ENCODE results near the gene NDUFS8.
"Not testable (repeated sequence)": the region's sequence is repeated elsewhere in the genome, so short reads cannot be mapped to it uniquely, and the experiment has no call there.

The NDUFS8 gene

DNA sequence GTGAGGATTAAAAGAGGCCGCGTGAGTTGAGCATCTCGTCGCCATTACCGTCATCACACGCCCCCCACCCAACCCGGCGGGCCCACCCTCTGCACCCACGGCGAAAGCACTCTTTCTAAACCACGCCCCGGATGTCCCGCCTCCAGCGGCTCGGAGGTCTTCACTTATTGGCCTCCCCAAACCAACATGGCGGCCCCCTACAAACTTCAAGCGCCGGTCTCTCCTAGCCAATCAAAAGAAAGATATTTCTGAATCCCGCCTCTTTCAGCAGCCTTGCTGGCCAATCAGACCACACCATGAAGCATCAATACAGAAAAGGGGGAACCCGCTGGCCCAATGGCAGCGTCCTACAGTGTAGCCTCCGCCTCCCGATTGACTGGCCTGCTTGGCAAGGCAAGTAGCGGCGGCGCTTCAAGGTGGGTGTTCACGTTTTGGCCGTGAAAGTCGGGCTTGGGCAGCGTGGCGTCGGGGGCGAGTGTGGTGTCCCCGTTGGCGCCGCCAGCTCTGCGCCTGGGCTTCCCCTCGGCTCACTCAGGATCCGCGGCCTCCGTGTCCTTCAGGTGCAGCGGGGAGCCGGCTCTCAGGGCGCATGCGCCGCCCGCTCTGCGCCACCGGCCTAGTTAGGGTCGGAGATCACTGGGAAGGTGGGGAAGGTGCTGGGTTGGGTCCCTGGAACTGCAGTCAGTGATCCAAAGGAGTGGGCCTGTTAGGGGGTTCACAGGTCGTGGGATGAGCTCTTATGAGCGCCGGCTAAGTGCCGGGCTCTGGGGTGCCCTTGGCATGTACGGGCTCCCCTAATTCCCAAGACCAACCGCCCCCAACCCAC is at the start of gene NDUFS8:
Gene NDUFS8 (plus strand): TSS at position 364 of the 826 bp plus-strand sequence. CDS start 1,471 bp downstream, outside the sequence.
- peak; percentile 97 for DNase-seq

DNA sequence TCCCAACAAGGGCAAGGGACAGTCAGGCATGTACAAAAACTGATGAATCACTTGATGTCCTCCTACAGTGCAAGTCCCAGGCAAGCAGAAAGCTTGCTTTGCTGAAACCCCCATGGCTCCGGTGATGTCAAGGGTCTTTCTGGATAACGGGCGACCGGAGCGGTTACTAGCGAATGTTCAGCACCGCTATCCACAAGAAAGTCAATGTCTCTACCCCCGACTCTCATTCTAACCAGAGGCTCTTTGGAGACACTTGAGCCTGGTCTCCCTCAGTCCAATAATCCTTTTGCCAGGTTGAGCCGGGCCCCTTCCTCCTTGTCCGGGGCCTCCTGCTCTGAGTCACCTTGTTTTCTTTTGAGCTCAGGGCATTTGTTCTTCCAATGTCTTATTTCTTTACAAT is 49.3 kb upstream of the NDUFS8 start:
- not testable (repeated sequence) for DNase-seq

DNA sequence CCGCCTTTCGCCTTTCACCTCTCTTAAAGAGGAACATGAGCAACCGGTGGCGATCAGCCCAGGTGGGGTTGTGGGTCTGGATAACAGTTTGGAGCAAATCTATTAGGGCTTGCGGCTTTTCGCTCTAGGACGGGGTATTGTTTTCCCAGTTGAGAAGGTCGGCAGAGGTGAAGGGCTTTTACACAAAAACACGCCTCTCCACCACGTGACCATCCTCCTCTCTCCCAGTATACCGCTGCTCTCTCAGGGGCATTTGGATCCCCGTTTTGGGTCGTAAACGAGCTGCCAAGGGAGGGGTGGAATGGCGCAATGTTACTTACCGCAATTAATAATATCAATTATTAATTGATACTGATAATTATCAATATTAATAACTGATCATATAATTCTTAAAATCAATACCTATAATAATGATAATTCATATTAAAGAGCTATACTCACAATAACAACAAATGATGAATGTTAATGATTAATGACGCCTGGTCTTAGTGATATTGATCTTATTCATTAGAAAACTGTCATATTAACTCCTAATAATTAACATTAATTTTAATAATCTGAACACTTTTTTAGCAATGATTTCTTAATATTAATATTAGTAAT is 48.1 kb upstream of the NDUFS8 start:
- not testable (repeated sequence) for DNase-seq

DNA sequence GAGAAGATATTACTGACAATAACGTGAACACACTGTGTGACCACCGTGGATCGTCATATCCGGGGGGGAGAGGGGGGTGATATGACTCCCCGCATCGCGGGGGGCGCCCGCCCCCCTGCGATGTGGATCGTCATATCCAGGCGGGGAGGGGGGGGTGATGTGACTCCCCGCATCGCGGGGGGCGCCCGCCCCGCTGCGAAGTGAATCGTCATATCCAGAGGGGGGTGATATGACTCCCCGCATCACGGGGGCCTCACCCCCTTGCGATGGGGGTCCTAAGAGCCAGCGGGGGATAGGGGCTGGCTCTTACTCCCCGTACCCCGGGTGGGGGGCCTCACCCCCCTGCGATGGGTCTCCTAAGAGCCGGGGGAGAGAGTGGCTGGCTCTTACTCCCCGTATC is 46.5 kb upstream of the NDUFS8 start:
- DNase-seq, result no peak

DNA sequence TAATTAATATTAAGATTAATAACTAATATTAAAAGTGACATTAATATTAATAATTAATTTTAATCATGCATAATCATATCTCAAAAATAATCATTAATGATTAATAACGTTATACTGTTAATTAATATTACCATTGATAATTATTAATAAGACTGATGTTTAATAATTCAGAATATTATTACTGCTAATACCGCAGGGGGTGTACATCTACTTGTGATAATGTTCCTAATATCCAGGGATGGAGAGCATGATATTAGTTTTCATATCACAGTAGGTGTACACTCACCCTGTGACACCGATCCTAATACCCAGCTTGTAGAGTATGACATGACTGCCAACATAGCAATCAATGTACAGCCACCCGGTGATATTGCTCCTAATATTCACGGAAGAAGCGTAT is 45.2 kb upstream of the NDUFS8 start:
- DNase-seq, result not testable (repeated sequence)

DNA sequence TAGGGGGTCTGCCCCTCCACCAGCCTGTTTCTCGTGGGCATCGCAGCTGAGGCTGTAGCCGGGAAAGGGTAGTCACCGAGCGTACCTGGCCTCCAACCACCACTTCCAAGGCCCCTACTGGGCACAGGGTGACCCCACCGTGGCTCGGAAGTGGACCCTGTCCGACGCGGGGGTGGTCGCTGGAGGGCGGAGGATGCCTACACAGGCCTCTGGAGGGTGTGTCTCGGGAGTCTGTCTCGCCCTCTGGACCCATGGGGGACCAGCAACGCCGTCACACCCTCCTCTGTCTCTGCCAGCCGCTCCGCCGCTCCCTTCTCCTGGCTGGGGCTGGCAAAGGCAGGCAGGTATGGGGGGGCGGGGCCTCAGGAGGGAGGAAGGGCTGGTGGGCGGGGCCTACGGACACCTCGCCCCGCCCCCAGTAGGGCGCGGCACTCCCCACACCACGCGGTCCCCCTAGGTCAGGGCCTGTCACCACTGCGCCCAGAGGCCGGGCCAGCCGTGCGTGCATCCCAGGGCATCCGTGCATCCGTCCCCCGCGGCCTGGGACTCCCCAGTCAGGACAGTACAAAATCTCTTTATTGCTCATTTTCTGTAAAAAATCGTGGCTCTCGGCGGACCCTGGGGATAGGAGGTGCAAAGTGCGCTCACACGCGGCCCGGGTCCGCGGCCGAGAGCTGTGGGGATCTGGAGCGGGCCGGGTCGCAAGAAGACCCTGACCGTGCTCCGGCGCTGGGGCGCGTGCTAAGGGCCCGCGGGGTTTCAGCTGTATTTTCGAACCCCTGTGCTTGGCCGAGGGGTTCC is 39.7 kb upstream of the NDUFS8 start:
- DNase-seq, result not testable (repeated sequence)

DNA sequence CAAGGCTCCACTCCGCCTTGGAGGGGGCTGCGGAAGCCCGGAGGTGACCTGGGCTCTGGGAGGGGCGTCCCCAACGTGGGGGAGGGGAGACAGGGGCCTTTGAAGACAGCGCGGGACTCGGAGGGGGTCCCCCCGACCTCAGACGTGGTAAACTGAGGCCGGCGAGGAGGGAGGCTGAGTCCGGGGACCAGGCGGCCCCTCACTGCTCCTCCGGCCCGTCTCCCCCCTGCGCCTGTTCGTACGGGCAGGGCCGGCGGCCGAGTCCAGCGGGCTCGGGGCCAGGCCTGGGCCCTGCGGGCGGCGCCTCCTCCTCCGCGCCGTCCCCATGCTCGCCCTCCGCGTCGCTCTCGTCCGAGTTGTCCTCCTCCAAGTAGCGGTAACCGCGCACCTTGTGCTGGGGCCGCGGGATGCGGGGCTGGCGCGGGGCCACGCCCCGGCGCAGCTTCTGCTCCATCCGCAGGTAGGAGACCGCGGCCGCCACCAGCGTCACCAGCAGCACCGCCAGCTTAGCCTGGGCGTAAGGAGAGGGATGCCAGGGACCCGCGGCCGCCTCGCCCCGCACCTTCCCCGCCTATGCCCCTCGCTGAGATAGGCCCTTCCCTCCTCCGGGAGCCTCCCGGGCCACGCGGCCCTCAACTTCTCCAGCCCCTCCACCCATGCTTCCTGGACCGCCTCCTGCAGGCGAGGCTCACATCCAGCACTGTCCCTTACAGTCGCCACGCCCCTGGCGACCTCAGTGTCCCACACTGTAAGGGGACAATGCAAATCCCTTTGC is 38.9 kb upstream of the NDUFS8 start:
- DNase-seq, result not testable (repeated sequence)

DNA sequence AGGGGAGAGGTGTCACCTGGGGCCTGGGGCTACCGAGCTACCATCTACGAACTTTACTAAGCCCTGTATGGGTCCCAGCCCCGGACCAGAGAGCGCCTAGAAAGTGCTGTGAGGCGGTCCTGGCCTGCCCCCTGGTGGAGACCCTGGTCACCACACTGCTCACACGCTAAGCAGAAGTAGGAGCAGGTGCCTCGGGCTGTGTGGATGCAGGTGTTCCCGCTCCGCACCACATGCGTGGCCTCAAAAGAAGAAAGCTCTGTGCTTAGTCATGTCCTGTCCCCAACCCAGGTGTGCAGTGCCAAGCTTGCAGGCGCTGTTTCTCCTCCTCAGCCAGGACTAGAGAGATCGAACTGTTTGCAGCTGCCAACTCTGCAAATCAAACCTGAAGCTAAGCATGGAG is 36.7 kb upstream of the NDUFS8 start:
- peak; percentile 33 for DNase-seq

DNA sequence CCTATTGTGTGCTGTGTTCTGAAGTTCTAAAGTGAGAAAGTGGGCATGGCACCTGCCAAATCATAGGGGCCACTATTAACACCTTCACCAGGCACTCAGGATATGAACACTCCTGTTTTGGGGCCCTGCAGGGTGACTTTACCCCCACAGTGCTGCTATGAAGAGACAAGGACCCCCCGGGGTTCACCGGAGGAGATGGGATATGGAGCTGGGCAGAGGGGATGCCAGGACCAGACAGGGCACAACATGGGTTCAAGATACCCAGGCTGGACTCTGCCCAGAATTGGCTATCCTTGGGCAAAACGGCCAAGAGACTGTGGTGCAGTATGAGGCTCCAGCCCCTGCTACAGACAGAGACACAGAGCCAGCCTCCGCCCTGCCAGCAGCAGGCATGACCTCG is 36.1 kb upstream of the NDUFS8 start:
- DNase-seq, result not testable (repeated sequence)

DNA sequence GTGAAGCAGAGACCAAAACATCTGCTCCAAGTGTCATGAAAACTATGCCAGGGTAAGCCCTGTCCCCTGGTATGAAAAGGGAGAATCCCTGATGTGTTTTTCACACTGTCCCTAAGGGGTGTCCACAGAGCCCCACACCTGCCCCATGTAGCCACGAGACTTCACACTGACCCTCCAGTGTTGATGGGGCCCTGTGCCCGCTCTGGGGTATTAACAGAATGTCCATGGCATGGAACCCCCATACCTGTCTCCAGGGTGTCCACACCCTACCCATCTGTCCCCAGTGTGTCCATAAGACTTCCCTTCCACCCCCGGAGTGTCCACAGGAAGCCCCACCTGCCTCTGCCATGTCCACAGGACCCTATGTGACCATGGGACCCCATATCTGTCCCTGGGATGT is 35.4 kb upstream of the NDUFS8 start:
- not testable (repeated sequence) for DNase-seq

DNA sequence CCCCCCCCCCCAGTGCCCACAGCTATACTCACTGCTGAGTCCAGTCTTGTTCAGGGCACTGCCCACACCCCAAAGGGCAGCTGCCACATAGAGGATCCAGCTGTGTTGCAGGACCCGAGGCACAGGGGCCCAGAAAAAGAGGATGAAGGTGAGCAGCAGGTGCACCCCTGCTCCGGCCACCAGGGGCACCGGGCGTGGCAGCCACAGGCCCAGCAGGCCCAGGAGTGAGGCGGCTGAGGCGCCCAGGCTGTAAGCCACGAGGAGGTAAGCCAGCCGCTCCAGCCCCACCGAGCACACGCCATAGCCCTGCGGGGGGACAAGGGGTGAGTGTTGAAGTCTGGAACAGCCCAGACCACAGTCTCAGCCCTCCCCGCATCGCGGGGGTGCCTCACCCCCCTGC is 34.9 kb upstream of the NDUFS8 start:
- DNase-seq, result not testable (repeated sequence)

DNA sequence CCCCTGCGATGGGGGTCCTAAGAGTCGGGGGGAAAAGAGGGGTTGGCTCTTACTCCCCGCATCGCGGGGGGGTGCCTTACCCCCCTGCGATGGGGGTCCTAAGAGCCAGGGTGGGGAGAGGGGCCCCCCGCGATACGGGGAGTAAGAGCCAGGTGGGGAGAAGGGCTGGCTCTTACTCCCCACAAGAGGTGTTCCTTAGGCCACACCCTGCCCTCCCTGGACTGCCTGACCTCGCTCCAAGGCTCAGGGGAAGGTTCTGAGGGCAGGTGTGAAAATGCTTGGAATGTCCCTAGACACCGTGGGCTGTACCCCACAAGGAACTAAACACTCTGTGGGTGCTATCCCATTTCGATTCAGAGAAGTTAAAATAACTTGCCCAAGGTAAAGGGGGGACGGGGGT is 34.4 kb upstream of the NDUFS8 start:
- DNase-seq, result no peak

DNA sequence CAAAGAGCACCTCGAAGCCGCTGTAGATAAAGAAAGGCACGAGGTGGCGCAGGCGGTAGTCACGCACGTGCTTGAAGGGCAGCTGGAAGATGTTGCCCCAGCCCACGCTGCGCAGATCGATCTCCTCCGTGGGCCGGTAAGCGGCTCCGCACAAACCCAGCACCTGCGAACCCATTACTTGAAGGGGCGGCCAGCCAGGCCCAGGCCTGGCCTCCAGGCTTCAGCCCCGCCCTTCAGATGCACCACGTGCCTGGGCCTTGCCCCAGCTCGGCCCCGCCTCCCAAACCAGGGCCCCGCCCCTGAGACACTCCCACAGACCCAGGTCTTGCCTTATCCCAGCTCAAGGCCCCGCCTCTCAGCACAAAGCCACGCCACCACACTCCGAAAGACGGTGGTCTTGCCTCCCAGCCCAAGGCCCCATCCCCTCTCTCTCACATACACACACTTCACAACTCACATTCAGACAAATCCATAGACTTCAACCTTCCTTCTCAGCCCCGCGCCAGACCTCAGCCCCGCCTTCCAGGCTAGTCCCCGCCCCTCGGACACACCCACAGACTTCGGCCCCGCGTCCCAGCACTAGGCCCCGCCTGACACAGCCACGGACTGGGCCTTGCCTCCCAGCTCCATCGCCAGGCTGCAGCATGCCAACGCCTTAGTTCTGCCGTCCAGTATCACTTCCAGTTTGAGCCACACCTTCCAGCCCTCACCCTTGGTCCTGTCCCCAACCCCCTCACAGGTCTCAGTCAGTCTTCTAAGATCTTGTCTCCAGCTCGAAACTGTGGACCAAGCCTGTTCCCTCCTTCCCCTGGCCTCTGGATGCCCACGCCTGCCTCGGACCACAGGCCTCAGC is 33.6 kb upstream of the NDUFS8 start:
- no peak for DNase-seq

DNA sequence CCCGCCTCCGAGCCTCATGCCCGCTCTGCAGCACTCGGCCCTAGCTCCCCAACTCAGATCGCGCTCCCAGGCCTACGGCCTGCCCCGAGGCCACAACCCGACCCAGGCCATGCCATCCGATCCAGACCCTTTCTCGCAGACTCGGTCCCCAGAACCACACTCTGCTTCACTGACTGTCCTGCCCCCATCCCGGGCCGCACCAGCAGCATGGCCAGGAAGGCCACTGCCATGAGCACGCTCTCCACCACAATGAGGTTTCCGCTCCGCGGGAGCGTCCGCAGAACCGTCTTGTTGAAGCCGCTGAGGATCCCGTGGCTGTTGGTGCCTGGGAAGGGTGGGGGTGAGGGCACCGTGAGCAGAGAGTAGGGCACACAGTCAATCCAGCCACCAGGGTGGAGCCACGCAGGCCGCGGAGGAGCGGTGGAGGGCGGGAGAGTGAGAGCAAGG is 33.0 kb upstream of the NDUFS8 start:
- no peak for DNase-seq

DNA sequence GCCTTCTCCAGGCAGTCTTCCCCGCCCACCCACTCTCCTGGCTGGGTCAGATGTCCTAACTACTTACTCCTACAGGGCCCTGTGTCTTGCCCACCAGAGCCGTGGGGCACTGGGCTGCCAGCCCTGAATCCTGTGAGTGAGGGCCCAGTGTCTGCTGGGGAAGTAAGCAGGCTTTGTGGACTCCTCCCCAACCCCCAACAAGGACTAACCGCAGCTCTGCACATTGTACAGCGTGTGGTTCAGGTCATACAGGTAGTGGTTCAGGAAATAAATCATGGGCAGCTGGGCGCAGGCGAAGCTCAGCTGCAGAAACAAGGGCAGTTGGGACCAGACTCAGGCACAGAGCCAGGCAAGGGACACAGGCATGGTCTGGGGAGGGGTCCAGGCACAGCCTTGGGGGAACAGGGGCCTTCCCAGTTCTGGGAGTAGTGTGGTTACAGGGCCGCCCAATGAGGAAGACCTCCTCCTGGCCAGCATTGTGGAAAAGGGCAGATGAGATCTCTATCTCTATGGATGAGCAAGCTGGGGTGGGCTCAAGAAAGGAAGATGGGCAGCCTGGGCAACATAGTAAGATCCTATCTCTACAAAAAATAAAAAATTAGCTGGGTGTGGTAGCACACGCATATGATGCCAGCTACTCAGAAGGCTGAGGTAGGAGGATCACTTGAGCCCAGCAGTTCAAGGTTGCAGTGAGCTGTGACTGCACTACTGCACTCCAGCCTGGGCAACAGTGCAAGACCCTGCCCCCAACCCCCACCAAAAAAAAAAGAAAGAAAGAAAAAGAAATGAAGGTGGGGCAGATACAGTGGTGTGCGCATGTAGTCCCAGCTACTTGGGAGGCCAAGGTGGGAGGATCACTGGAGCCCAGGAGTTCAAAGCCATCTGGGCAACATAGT is 32.1 kb upstream of the NDUFS8 start:
- no peak for DNase-seq

DNA sequence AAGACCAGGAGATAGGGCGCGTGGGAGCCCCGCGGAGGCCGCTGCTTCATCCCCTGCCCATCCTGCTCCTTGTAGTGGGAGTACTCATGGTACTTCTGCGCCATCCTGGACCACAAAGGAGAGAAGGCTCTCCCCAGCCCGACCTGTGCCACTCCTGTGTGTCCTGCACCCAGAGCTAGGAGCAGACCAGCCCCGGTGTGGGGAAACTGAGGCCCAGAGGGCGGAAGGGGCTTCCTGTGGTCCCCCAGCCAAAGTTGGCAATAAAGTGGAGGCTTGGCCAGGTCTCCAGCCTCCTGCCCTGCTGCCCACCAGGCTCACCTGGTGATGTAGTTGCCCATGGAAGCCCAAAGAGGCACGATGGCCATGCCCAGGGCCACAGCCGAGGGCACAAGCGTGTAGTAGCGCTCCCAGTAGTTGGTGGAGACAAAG is 31.3 kb upstream of the NDUFS8 start:
- DNase-seq, result no peak

DNA sequence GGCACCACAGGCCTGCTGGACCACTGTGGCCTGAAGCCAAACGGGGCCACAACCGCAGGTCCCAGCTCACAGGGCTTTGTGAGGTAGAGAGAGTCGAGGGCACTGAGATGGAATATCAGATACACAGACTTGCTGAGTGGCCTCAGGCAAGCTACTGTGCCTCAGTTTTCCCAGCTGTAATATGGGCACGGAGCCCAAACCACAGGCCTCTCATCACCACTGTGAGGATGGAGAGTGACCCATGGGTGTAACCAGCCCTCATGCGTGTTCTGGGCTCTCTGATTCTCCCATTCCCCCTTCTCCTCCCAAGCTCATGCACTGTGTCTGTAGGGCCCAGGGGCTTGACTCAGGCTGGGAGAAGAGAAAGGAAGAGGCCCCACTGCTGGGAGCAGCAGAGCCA is 30.8 kb upstream of the NDUFS8 start:
- DNase-seq, result no peak

DNA sequence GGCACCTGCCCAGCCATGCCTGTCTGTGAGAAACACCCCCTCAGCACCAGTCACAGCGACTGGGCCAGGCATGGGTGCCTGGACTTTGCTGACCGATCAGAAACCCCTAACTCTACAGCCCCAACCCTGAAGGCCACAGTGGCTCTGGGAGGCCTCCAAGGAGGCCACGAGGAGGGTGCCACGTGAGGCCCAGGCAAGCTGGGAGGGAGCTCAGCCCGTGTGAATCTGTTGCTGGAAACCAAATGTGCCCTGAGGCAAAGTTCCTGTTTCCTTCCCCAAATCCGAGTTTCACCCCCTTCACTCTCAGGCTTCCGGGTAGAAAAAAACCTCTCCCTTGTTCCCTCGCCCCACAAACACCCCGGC is 27.9 kb upstream of the NDUFS8 start:
- DNase-seq, result peak; percentile 79

DNA sequence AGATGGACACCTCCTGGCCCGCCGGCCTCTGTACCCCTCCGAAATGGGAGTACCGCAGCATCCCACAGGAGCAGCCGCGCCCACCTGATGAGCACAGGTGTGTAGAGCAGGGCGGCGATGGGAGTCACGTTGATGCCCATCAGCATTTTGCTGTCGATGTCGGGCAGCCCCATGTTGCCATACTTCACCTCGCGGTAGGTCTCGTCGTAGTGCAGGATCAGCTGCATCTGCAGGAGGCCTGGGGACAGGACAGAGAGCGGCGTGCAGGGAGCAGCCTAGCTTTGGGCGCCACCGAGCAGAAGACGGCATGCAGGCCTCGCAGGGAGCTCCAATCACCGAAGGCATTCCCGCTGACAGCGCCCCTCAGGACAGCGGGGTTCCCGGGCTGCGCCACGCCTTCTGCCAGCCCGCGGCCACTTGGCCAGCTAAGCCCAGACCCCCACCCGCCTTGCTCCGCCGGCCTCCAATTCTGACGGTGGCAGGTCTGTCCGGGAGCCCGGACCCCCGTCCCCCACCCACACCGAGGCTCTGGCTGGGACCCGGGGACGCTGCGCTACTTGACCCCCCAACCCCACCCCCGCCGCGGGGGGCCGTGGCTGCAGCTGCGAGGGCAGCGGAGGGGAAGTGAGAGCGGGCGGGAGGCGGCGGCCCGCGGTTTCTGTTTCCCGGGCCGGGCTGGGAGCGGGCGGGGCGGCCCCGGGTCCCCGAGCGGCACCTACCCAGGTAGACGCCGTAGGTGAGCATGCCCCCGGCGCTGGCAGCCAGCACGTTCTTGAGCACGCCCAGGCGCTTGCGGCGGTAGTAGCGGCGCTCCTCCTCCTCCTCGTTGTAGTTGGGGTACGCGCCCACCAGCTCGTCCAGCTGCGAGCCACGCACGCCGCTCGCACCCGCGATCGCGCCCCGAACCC is 27.3 kb upstream of the NDUFS8 start:
- no peak for DNase-seq

Measured in GF-D8 (cell line).